Calu3 (cell line): ENCODE measurements around the gene SCP2. TPM values are rescaled to one million over a fixed set of nuclear protein-coding genes. Genes with fewer than 3 reads are reported as not detected.

Experiments used
- BruUV-seq: library from RNA; stranded (reverse); fragments of 400-500 nt; replicated peaks from 2 replicates; lab custom pipeline; 2021; lab: Mats Ljungman, UMichigan
- CTCF ChIA-PET: fragments of 300-600 bp; sonication (Branson Sonifier 250); formaldehyde crosslinking; loops from one replicate; lab custom pipeline; 2022; ENCODE audit warnings: antibody characterized with exemption; lab: Charles Lee
- DNase-seq: peaks from one replicate; pipeline ENCODE4 v3.0.0; 2022
- H3K27ac Mint-ChIP-seq: one replicate; pipeline ENCODE4 v1.8.0; 2022; ENCODE audit warnings: mixed read lengths; ENCODE audit not compliant: unreplicated experiment
- H3K27me3 Mint-ChIP-seq: one replicate; pipeline ENCODE4 v1.8.0; 2022; ENCODE audit warnings: mixed read lengths; ENCODE audit not compliant: unreplicated experiment
- H3K36me3 Mint-ChIP-seq: one replicate; pipeline ENCODE4 v1.8.0; 2022; ENCODE audit warnings: mild to moderate bottlenecking, moderate library complexity, mixed read lengths; ENCODE audit not compliant: insufficient read depth, unreplicated experiment
- H3K4me1 Mint-ChIP-seq: one replicate; pipeline ENCODE4 v1.8.0; 2022; ENCODE audit warnings: mild to moderate bottlenecking, low read depth, mixed read lengths; ENCODE audit not compliant: unreplicated experiment
- H3K4me3 Mint-ChIP-seq: one replicate; pipeline ENCODE4 v1.8.0; 2022; ENCODE audit warnings: mild to moderate bottlenecking, low read depth, moderate library complexity, mixed read lengths; ENCODE audit not compliant: unreplicated experiment
- H3K9me3 Mint-ChIP-seq: one replicate; pipeline ENCODE4 v1.8.0; 2022; ENCODE audit warnings: low read depth, mixed read lengths; ENCODE audit not compliant: unreplicated experiment
- CTCF ChIP-seq: fragments of 200-600 bp; IDR thresholded peaks from one replicate; pipeline ENCODE4 v1.8.0; 2022; ENCODE audit warnings: antibody characterized with exemption; ENCODE audit not compliant: unreplicated experiment
- intact Hi-C: fragments of 100-400 bp; cut with micrococcal nuclease; formaldehyde crosslinking; loops from one replicate; pipeline ENCODE4 v1.10.0; 2022; ENCODE audit not compliant: unreplicated experiment
- microRNA-seq: library from miRNA; unstranded; fragments of <30 nt; microRNA quantifications from one replicate; pipeline ENCODE4 v1.2.0, GENCODE V29; 2022
- total RNA-seq: library from RNA; stranded (reverse); gene quantifications from 2 replicates; pipeline ENCODE4 v1.2.3, GENCODE V29; 2022

SCP2 gene
- total RNA-seq, 1 experiment from 2014 or later: 91.1 TPM

- CTCF ChIA-PET: interaction anchor here (0.6 kb wide), 1 partner anchor 37 kb away, joined by 4 read pairs; no protein-coding TSS in a partner anchor
- H3K36me3 Mint-ChIP-seq: peaks cover 5% of the 10 kb centered on the region
- no peak for DNase-seq
- no peaks in the 10 kb centered on the region for H3K9me3 Mint-ChIP-seq
- intact Hi-C loops: no loop called here
- TF ChIP-seq CTCF: no peak
- H3K27ac Mint-ChIP-seq: no peak overlapping the region
- no peaks in the 10 kb centered on the region for H3K4me1 Mint-ChIP-seq
- peaks cover 13% of the 10 kb centered on the region for H3K27me3 Mint-ChIP-seq
- BruUV-seq: no TSS peak
- H3K4me3 Mint-ChIP-seq: no peak overlapping the region
Measured at GRCh38 chr1:53093778-53094532, 166.9 kb downstream of the SCP2 start.

GRCh38 chr1:53094533-53094919 lies 167.4 kb downstream of the SCP2 start:
- intact Hi-C loops: no loop called here
- CTCF ChIA-PET: no interaction called here

More at GRCh38 chr1:53094533-53094919, 167.4 kb downstream of the SCP2 start:
- BruUV-seq: no TSS peak
- no peak for DNase-seq
- Mint-ChIP-seq H3K4me3 (no peak overlapping the region), H3K4me1 (no peaks in the 10 kb centered on the region), H3K27me3 (peaks cover 13% of the 10 kb centered on the region), H3K27ac (no peak overlapping the region), H3K36me3 (peaks cover 4% of the 10 kb centered on the region), H3K9me3 (no peaks in the 10 kb centered on the region)
- no peak for TF ChIP-seq CTCF

Small RNA genes within 50 kb of the gene (microRNA-seq; reads per million reads assigned to microRNA genes)
- gene MIR1273F (not detected), gene MIR1273G (not detected), gene MIR5095 (not detected)

Other genes starting within 250 kb of the SCP2 start
- 42.4 and 43.0 TPM in 2 replicates for gene COA7, start 228.9 kb upstream of the SCP2 start, total RNA-seq
- 14.2 and 14.8 TPM in 2 replicates for gene ZYG11B, start 200.8 kb upstream of the SCP2 start, total RNA-seq
- gene ZYG11A, start 84.5 kb upstream of the SCP2 start, total RNA-seq: not detected in 2 replicates
- 113 and 114 TPM in 2 replicates for gene ECHDC2, start 5.5 kb upstream of the SCP2 start, total RNA-seq
- gene PODN, start 134.9 kb downstream of the SCP2 start, total RNA-seq: not detected in 2 replicates
- not detected in 2 replicates for gene SLC1A7, start 215.4 kb downstream of the SCP2 start, total RNA-seq